Measurements from ENCODE around the gene WWOX.

The WWOX gene

GRCh38 chr16:78395035-78395434, 295.6 kb downstream of the WWOX start:
- no peak overlapping the region for H3K4me3 ChIP-seq (IDR thresholded peaks at IDR 0.05; ENCODE audit: insufficient read depth, low read depth, low read length)
- no peaks in the 10 kb centered on the region for H4K20me1 ChIP-seq (ENCODE audit: insufficient read depth)
- H3K4me2 ChIP-seq: no peak overlapping the region
- H3K27ac ChIP-seq: no peak overlapping the region
- H3K79me2 ChIP-seq (ENCODE audit: insufficient read depth, low read depth): no peaks in the 10 kb centered on the region
- H3K4me1 ChIP-seq (ENCODE audit: low read depth, poor library complexity, severe bottlenecking): no peaks in the 10 kb centered on the region
- no peak overlapping the region for H3K9ac ChIP-seq
- no peak overlapping the region for H2AFZ ChIP-seq (ENCODE audit: low read depth)
- no peaks in the 10 kb centered on the region for H3K36me3 ChIP-seq (ENCODE audit: insufficient read depth)
- no peak for TF ChIP-seq CTCF (conservative IDR thresholded peaks at IDR 0.05; ENCODE audit: low read depth, low read length)
- H3K27me3 ChIP-seq (ENCODE audit: insufficient read depth, low read depth): no peaks in the 10 kb centered on the region

GRCh38 chr16:78396046-78396445, 296.6 kb downstream of the WWOX start:
- H3K79me2 ChIP-seq (ENCODE audit: insufficient read depth, low read depth): no peaks in the 10 kb centered on the region
- TF ChIP-seq CTCF (conservative IDR thresholded peaks at IDR 0.05; ENCODE audit: low read depth, low read length): no peak; the same call in 1 of the 2 replicates
- H3K36me3 ChIP-seq (ENCODE audit: insufficient read depth): no peaks in the 10 kb centered on the region
- no peak overlapping the region for H3K4me3 ChIP-seq (IDR thresholded peaks at IDR 0.05; ENCODE audit: insufficient read depth, low read depth, low read length)
- H3K27me3 ChIP-seq (ENCODE audit: insufficient read depth, low read depth): no peaks in the 10 kb centered on the region
- no peaks in the 10 kb centered on the region for H3K4me1 ChIP-seq (ENCODE audit: low read depth, poor library complexity, severe bottlenecking)
- H3K4me2 ChIP-seq: no peak overlapping the region
- H3K27ac ChIP-seq: no peak overlapping the region
- H2AFZ ChIP-seq (ENCODE audit: low read depth): no peak overlapping the region
- no peaks in the 10 kb centered on the region for H4K20me1 ChIP-seq (ENCODE audit: insufficient read depth)
- no peak overlapping the region for H3K9ac ChIP-seq

- Histone ChIP-seq H3K9ac (no peak overlapping the region), H3K4me2 (no peak overlapping the region), H3K27ac (no peak overlapping the region), H4K20me1 (ENCODE audit: insufficient read depth) (no peaks in the 10 kb centered on the region), H3K27me3 (ENCODE audit: insufficient read depth, low read depth) (no peaks in the 10 kb centered on the region), H3K79me2 (ENCODE audit: insufficient read depth, low read depth) (no peaks in the 10 kb centered on the region), H3K36me3 (ENCODE audit: insufficient read depth) (no peaks in the 10 kb centered on the region), H3K4me3 (IDR thresholded peaks at IDR 0.05; ENCODE audit: insufficient read depth, low read depth, low read length) (no peak overlapping the region), H3K4me1 (ENCODE audit: low read depth, poor library complexity, severe bottlenecking) (no peaks in the 10 kb centered on the region), H2AFZ (ENCODE audit: low read depth) (no peak overlapping the region)
- TF ChIP-seq CTCF (conservative IDR thresholded peaks at IDR 0.05; ENCODE audit: low read depth, low read length): no peak
Observed at GRCh38 chr16:78396673-78397072, 297.2 kb downstream of the WWOX start.

GRCh38 chr16:78399384-78399783, 299.9 kb downstream of the WWOX start:
- no peak overlapping the region for H3K9ac ChIP-seq
- H3K4me1 ChIP-seq (ENCODE audit: low read depth, poor library complexity, severe bottlenecking): no peaks in the 10 kb centered on the region
- H4K20me1 ChIP-seq (ENCODE audit: insufficient read depth): no peaks in the 10 kb centered on the region
- no peak overlapping the region for H3K4me3 ChIP-seq (IDR thresholded peaks at IDR 0.05; ENCODE audit: insufficient read depth, low read depth, low read length)
- no peaks in the 10 kb centered on the region for H3K79me2 ChIP-seq (ENCODE audit: insufficient read depth, low read depth)
- H2AFZ ChIP-seq (ENCODE audit: low read depth): no peak overlapping the region
- H3K27ac ChIP-seq: no peak overlapping the region
- H3K36me3 ChIP-seq (ENCODE audit: insufficient read depth): no peaks in the 10 kb centered on the region
- no peak for TF ChIP-seq CTCF (conservative IDR thresholded peaks at IDR 0.05; ENCODE audit: low read depth, low read length)
- H3K4me2 ChIP-seq: no peak overlapping the region
- H3K27me3 ChIP-seq (ENCODE audit: insufficient read depth, low read depth): no peaks in the 10 kb centered on the region

Data from KMS-11 (cell line).